Activated CD4-positive, alpha-beta T cell treated with anti-CD3 and anti-CD28 coated beads for 36 hours (primary cell): Measurements from ENCODE around the gene EML5. TPM values are rescaled to one million over a fixed set of nuclear protein-coding genes. Genes with fewer than 3 reads are reported as not detected.

Experiments used
- ATAC-seq: fragments of 200-7000 bp; cut with Tn5 transposase; one replicate; pipeline ENCODE4 v1.10.0; 2021; ENCODE audit warnings: mild to moderate bottlenecking, moderate library complexity
- CTCF ChIA-PET: fragments of 350-600 bp; sonication (Branson Sonifier 250); formaldehyde crosslinking; loops from one replicate; lab custom pipeline; 2021; ENCODE audit warnings: antibody characterized with exemption; lab: Charles Lee
- POLR2A ChIA-PET: fragments of 350-600 bp; sonication (Branson Sonifier 250); formaldehyde crosslinking; loops from one replicate; lab custom pipeline; 2021; ENCODE audit warnings: antibody characterized with exemption, inconsistent platforms; lab: Charles Lee
- DNase-seq: peaks from one replicate; pipeline ENCODE4 v3.0.0-alpha.2; 2020
- H3K27ac Mint-ChIP-seq: one replicate; pipeline ENCODE4 v1.8.0; 2021; ENCODE audit warnings: mixed read lengths
- H3K27me3 Mint-ChIP-seq: one replicate; pipeline ENCODE4 v1.8.0; 2021; ENCODE audit warnings: mixed read lengths
- H3K36me3 Mint-ChIP-seq: one replicate; pipeline ENCODE4 v1.8.0; 2021; ENCODE audit warnings: low read depth, mixed read lengths
- H3K4me1 Mint-ChIP-seq: one replicate; pipeline ENCODE4 v1.8.0; 2021; ENCODE audit warnings: mixed read lengths
- H3K4me3 Mint-ChIP-seq: one replicate; pipeline ENCODE4 v1.8.0; 2021; ENCODE audit warnings: mild to moderate bottlenecking, moderate library complexity, mixed read lengths
- H3K9me3 Mint-ChIP-seq: one replicate; pipeline ENCODE4 v1.8.0; 2021; ENCODE audit warnings: low read depth, mixed read lengths
- intact Hi-C, 2 experiments: fragments of 100-400 bp; cut with DNase I in 1 of 2; cut with micrococcal nuclease in 1 of 2; formaldehyde crosslinking; loops; one replicate each; pipeline versions ENCODE4 v1.14.2 to v1.15.1; 2022 to 2024; cut with DNase I, micrococcal nuclease
- total RNA-seq, 2 experiments: library from RNA; stranded (reverse); gene quantifications; one replicate each; pipeline ENCODE4 v1.2.3, GENCODE V29; 2021

The EML5 gene
- total RNA-seq, 2 experiments from 2014 or later, result 8.1 TPM

GRCh38 chr14:88568196-88568595 is 224.6 kb downstream of the EML5 start:
- intact Hi-C loops, result loop anchor here (10.0 kb wide), 2 partner anchors 563 to 623 kb away; partner anchors contain the start of gene GPR65 (in 1 of the 2)
- Mint-ChIP-seq H3K36me3 (peaks cover 51% of the 10 kb centered on the region), H3K9me3 (no peaks in the 10 kb centered on the region), H3K27me3 (no peaks in the 10 kb centered on the region), H3K27ac (no peak overlapping the region), H3K4me3 (no peak overlapping the region), H3K4me1 (peaks cover 21% of the 10 kb centered on the region)
- CTCF ChIA-PET, result no interaction called here
- ATAC-seq, result no peak
- no peak for DNase-seq
- POLR2A ChIA-PET, result no interaction called here

- POLR2A ChIA-PET, result no interaction called here
- Mint-ChIP-seq H3K27me3 (peaks cover 8% of the 10 kb centered on the region), H3K27ac (no peak overlapping the region), H3K4me1 (peaks cover 30% of the 10 kb centered on the region), H3K36me3 (peaks cover 34% of the 10 kb centered on the region), H3K4me3 (no peak overlapping the region), H3K9me3 (no peaks in the 10 kb centered on the region)
- DNase-seq (no peak), ATAC-seq (no peak)
- intact Hi-C loops, result loop anchor here (10.0 kb wide), 2 partner anchors 561 to 621 kb away; partner anchors contain the start of gene GPR65 (in 1 of the 2)
- CTCF ChIA-PET, result interaction anchor here (1.4 to 1.5 kb wide), 2 partner anchors 8 to 10 kb away, joined by 4 to 8 read pairs; partner anchors contain the start of gene PTPN21
Measured at GRCh38 chr14:88565427-88565826, 227.3 kb downstream of the EML5 start.

DNA sequence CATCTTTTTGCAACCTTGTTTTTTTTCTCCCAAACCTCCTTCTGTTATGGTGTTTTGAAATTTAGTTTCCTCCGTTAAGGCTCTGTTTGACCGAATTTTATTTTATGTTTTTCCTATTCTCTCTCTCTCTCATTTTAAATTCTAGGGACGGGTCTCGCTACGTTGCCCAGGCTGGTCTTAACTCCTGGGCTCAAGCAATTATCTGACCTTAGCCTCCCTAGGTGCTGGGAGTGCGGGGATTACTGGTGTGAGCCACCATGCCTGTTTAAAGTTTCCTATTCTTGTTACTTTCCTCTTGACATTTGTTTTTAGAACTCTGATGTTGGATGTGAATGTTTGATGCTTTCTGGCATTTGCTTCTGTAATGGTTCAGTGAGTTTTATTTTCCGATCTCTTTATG is 228.9 kb downstream of the EML5 start:
- peak overlapping the region; percentile 83 for H3K4me3 Mint-ChIP-seq
- intact Hi-C loops, result loop anchor here (1.0 to 10.0 kb wide), 12 partner anchors 35 to 1392 kb away; partner anchors contain the start of genes EML5 (in 2 of the 2), GPR65 (in 2 of the 2), GALC (in 1 of the 2) and SPATA7 (in 1 of the 2)
- ATAC-seq, result no peak
- H3K9me3 Mint-ChIP-seq, result no peaks in the 10 kb centered on the region
- POLR2A ChIA-PET, result interaction anchor here (1.3 kb wide), 1 partner anchor 31 kb away, joined by 4 read pairs; no protein-coding TSS in a partner anchor
- H3K4me1 Mint-ChIP-seq, result peaks cover 31% of the 10 kb centered on the region
- H3K36me3 Mint-ChIP-seq, result peaks cover 19% of the 10 kb centered on the region
- peak overlapping the region; percentile 66 for H3K27ac Mint-ChIP-seq
- no peak for DNase-seq
- H3K27me3 Mint-ChIP-seq, result peaks cover 11% of the 10 kb centered on the region
- CTCF ChIA-PET, result interaction anchor here (0.6 kb wide), 1 partner anchor 178 kb away, joined by 3 read pairs; no protein-coding TSS in a partner anchor

GRCh38 chr14:88562831-88563686 is 229.7 kb downstream of the EML5 start, which contains the start of gene ZC3H14:
Gene ZC3H14 (plus strand): TSS chr14:88563037. CDS start chr14:88563134, 97 bp downstream.
- peaks cover 31% of the 10 kb centered on the region for H3K4me1 Mint-ChIP-seq
- ATAC-seq, result peak; percentile 94
- POLR2A ChIA-PET, result interaction anchor here (1.3 kb wide), 1 partner anchor 32 kb away, joined by 4 read pairs; no protein-coding TSS in a partner anchor
- peak within 1 kb of the TSS; percentile 92 for H3K27ac Mint-ChIP-seq
- CTCF ChIA-PET, result interaction anchor here (0.6 kb wide), 1 partner anchor 179 kb away, joined by 3 read pairs; no protein-coding TSS in a partner anchor
- H3K36me3 Mint-ChIP-seq, result peaks cover 12% of the 10 kb centered on the region
- H3K4me3 Mint-ChIP-seq, result peak within 1 kb of the TSS; percentile 83
- no peaks in the 10 kb centered on the region for H3K9me3 Mint-ChIP-seq
- intact Hi-C loops, result loop anchor here (1.0 to 10.0 kb wide), 12 partner anchors 36 to 1393 kb away; partner anchors contain the start of genes EML5 (in 2 of the 2), GPR65 (in 2 of the 2), TTC8 (in 2 of the 2) and GALC (in 1 of the 2)
- DNase-seq, result peak; percentile 91
- peaks cover 12% of the 10 kb centered on the region for H3K27me3 Mint-ChIP-seq

- Mint-ChIP-seq H3K4me1 (peaks cover 33% of the 10 kb centered on the region), H3K9me3 (no peaks in the 10 kb centered on the region), H3K27me3 (peaks cover 12% of the 10 kb centered on the region), H3K27ac (peak overlapping the region; percentile 82), H3K36me3 (peaks cover 7% of the 10 kb centered on the region), H3K4me3 (peak overlapping the region; percentile 83)
- ChIA-PET POLR2A (no interaction called here), CTCF (no interaction called here)
- intact Hi-C loops, result loop anchor here (1.0 to 10.0 kb wide), 11 partner anchors 36 to 618 kb away; partner anchors contain the start of genes EML5 (in 2 of the 2), GPR65 (in 2 of the 2), GALC (in 1 of the 2) and SPATA7 (in 1 of the 2)
- no peak for ATAC-seq
- DNase-seq, result no peak
Measured at GRCh38 chr14:88562532-88562830, 230.3 kb downstream of the EML5 start.

Other genes starting within 250 kb of the EML5 start
- gene PTPN21, start 237.9 kb downstream of the EML5 start, total RNA-seq, result under 1 TPM; 0.12 to 0.16 TPM
- gene ZC3H14, start 229.9 kb downstream of the EML5 start, total RNA-seq, result 10 to 100 TPM; 46.9 to 63.6 TPM
- 1 to 10 TPM; 2.9 to 4.4 TPM for gene TTC8, start 31.7 kb upstream of the EML5 start, total RNA-seq